Neuronal stem cell (in vitro differentiated cells): ENCODE measurements around the gene RASGRF2. TPM values are rescaled to one million over a fixed set of nuclear protein-coding genes. Genes with fewer than 3 reads are reported as not detected.

Source experiments
- DNase-seq: peaks from one replicate; pipeline ENCODE4 v3.0.0-alpha.2; 2013; ENCODE audit warnings: low spot score
- H2AFZ ChIP-seq: one replicate; pipeline ENCODE4 v1.6.1; 2013; ENCODE audit warnings: mild to moderate bottlenecking, low read length, inconsistent platforms
- H2AK5ac ChIP-seq: 2 replicates; pipeline ENCODE4 v1.6.1; 2013; ENCODE audit warnings: low read depth, mild to moderate bottlenecking, inconsistent platforms, low read length, moderate library complexity, mixed read lengths
- H2BK120ac ChIP-seq: 2 replicates; pipeline ENCODE4 v1.6.1; 2013; ENCODE audit warnings: low read depth, mild to moderate bottlenecking, inconsistent platforms, low read length, moderate library complexity, mixed read lengths
- H2BK12ac ChIP-seq: one replicate; pipeline ENCODE4 v1.6.1; 2013; ENCODE audit warnings: low read length, inconsistent platforms
- H2BK15ac ChIP-seq: 2 replicates; pipeline ENCODE4 v1.6.1; 2013; ENCODE audit warnings: mild to moderate bottlenecking, low read length, inconsistent platforms, mixed read lengths
- H2BK5ac ChIP-seq: one replicate; pipeline ENCODE4 v1.6.1; 2013; ENCODE audit warnings: inconsistent platforms, mild to moderate bottlenecking, low read length, moderate library complexity
- H3K14ac ChIP-seq: one replicate; pipeline ENCODE4 v1.6.1; 2013; ENCODE audit warnings: low read length, inconsistent platforms
- H3K18ac ChIP-seq: 2 replicates; pipeline ENCODE4 v1.6.1; 2013; ENCODE audit warnings: low read length, inconsistent platforms
- H3K23ac ChIP-seq: 2 replicates; pipeline ENCODE4 v1.6.1; 2013; ENCODE audit warnings: low read depth, mild to moderate bottlenecking, mixed read lengths, low read length, inconsistent platforms; ENCODE audit not compliant: poor library complexity
- H3K27ac ChIP-seq: replicated peaks from 3 replicates; pipeline ENCODE4 v1.5.1; 2013; ENCODE audit warnings: low read length, inconsistent platforms
- H3K27me3 ChIP-seq, 3 experiments: 2 replicates each; pipeline ENCODE4 v1.6.1; 2013; ENCODE audit warnings: low read length in 3 of 3, mild to moderate bottlenecking in 2 of 3, inconsistent platforms in 1 of 3, low read depth in 1 of 3, mixed read lengths in 1 of 3, moderate library complexity in 1 of 3; ENCODE audit not compliant: control insufficient read depth in 3 of 3, insufficient read depth in 3 of 3
- H3K36me3 ChIP-seq, 2 donors: replicated peaks in 1 of 2; 2 replicates each; pipeline ENCODE4 v1.6.1; 2013; ENCODE audit warnings: low read length in 2 of 2; ENCODE audit not compliant: control insufficient read depth in 2 of 2, insufficient read depth in 2 of 2
- H3K4ac ChIP-seq: 2 replicates; pipeline ENCODE4 v1.6.1; 2013; ENCODE audit warnings: inconsistent platforms, mild to moderate bottlenecking, low read length, moderate library complexity
- H3K4me1 ChIP-seq, 2 donors: 1 replicate in 1 of 2; 2 replicates in 1 of 2; pipeline ENCODE4 v1.6.1; 2013; ENCODE audit warnings: low read length in 2 of 2, low read depth in 1 of 2; ENCODE audit not compliant: control insufficient read depth in 2 of 2, insufficient read depth in 1 of 2
- H3K4me2 ChIP-seq: one replicate; pipeline ENCODE4 v1.6.1; 2013; ENCODE audit warnings: mild to moderate bottlenecking, low read length, inconsistent platforms; ENCODE audit not compliant: insufficient read depth, poor library complexity, severe bottlenecking
- H3K4me3 ChIP-seq, 2 donors: 2 replicates each; pipeline ENCODE4 v1.5.1; 2013; ENCODE audit warnings: low read length in 2 of 2, mild to moderate bottlenecking in 2 of 2, inconsistent platforms in 1 of 2, moderate library complexity in 1 of 2
- H3K79me1 ChIP-seq: one replicate; pipeline ENCODE4 v1.6.1; 2013; ENCODE audit warnings: low read depth, mild to moderate bottlenecking, inconsistent platforms, low read length, moderate library complexity
- H3K9ac ChIP-seq: one replicate; pipeline ENCODE4 v1.6.1; 2013; ENCODE audit warnings: mild to moderate bottlenecking, low read depth, low read length, inconsistent platforms; ENCODE audit not compliant: poor library complexity
- H3K9me3 ChIP-seq, 2 donors: replicated peaks in 1 of 2; 2 replicates each; pipeline versions ENCODE3 to v1.6.1; 2013; ENCODE audit warnings: low read length in 2 of 2, mild to moderate bottlenecking in 2 of 2, inconsistent platforms in 1 of 2, low read depth in 1 of 2, mixed read lengths in 1 of 2, moderate library complexity in 1 of 2; ENCODE audit not compliant: control insufficient read depth in 2 of 2, insufficient read depth in 1 of 2
- H4K8ac ChIP-seq: one replicate; pipeline ENCODE4 v1.6.1; 2013; ENCODE audit warnings: low read depth, mild to moderate bottlenecking, inconsistent platforms, low read length, moderate library complexity
- H4K91ac ChIP-seq: one replicate; pipeline ENCODE4 v1.6.1; 2013; ENCODE audit warnings: low read length, low read depth, mild to moderate bottlenecking, inconsistent platforms; ENCODE audit not compliant: poor library complexity
- WGBS, 2 donors: extraction: QIAGEN DNeasy Blood & Tissue Kit; methylation state at CpG; one replicate each; pipeline ENCODE4 v1.1.7; 2013; ENCODE audit warnings: missing lambda C conversion rate in 2 of 2, mixed read lengths in 1 of 2; ENCODE audit not compliant: insufficient read length in 2 of 2, insufficient replicate concordance in 1 of 2; ENCODE audit errors: extremely low coverage in 2 of 2; 5-methylcytosine and 5-hydroxymethylcytosine counted together
- polyA plus RNA-seq, 2 experiments: library from polyadenylated mRNA; stranded (reverse); fragments of 200-250 nt; gene quantifications; one replicate each; pipeline ENCODE4 v1.2.3, GENCODE V29; 2013

The RASGRF2 gene, protein sequence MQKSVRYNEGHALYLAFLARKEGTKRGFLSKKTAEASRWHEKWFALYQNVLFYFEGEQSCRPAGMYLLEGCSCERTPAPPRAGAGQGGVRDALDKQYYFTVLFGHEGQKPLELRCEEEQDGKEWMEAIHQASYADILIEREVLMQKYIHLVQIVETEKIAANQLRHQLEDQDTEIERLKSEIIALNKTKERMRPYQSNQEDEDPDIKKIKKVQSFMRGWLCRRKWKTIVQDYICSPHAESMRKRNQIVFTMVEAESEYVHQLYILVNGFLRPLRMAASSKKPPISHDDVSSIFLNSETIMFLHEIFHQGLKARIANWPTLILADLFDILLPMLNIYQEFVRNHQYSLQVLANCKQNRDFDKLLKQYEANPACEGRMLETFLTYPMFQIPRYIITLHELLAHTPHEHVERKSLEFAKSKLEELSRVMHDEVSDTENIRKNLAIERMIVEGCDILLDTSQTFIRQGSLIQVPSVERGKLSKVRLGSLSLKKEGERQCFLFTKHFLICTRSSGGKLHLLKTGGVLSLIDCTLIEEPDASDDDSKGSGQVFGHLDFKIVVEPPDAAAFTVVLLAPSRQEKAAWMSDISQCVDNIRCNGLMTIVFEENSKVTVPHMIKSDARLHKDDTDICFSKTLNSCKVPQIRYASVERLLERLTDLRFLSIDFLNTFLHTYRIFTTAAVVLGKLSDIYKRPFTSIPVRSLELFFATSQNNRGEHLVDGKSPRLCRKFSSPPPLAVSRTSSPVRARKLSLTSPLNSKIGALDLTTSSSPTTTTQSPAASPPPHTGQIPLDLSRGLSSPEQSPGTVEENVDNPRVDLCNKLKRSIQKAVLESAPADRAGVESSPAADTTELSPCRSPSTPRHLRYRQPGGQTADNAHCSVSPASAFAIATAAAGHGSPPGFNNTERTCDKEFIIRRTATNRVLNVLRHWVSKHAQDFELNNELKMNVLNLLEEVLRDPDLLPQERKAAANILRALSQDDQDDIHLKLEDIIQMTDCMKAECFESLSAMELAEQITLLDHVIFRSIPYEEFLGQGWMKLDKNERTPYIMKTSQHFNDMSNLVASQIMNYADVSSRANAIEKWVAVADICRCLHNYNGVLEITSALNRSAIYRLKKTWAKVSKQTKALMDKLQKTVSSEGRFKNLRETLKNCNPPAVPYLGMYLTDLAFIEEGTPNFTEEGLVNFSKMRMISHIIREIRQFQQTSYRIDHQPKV (N-terminal part only)
- polyA plus RNA-seq (2013, experiment 1 of 2) = 0.03 TPM
- 0.03 TPM for polyA plus RNA-seq (2013, experiment 2 of 2)

DNA sequence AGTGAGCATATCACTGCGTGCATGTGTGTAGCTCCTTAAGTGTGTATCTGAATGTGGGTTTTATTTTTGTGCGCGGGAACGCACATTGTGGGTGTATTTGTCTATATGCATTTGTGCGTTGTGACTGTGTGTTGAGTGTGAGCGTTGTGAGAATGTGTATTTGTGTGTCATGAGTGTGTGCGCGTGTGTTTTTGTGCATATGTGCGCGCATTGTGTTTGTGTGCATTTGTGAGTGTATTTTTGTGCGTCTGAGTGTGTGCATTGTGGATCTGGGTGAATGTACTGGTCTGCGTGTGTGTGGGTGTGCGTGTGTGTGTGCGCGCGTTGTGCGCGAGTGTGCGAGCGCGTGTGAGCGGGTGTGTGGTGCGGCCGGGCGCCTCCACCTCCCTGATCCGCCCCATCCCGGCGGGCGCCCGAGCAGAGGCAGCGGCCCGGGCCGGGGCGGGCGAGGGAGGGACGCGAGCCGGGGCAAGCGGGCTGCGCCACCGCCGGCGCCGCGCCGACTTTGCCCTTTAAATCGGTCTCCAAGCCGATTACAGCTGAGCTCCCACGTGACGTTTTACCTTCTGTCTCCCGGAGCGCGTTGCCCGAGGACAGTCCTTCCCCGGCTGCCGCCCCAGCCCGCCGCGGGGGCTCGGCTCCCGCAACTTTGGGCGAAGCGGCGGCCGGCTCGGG is at the start of gene RASGRF2:
TSS of gene RASGRF2 (plus strand) at position 596 of the 675 bp plus-strand sequence. CDS start 376 bp downstream, outside the sequence.
- Histone ChIP-seq H2BK15ac (no peak within 1 kb of the TSS), H3K4me1 (peaks cover 5 to 8% of the 10 kb centered on the region in 2 donors), H3K14ac (peak within 1 kb of the TSS; percentile 60), H4K8ac (no peak within 1 kb of the TSS), H3K4ac (no peak within 1 kb of the TSS), H2AFZ (peak within 1 kb of the TSS; percentile 75), H3K9me3 (no peaks in the 10 kb centered on the region), H3K9ac (peak within 1 kb of the TSS; percentile 64), H4K91ac (no peak within 1 kb of the TSS), H2AK5ac (no peak within 1 kb of the TSS), H2BK5ac (no peak within 1 kb of the TSS), H3K18ac (peak within 1 kb of the TSS; percentile 45), H3K27ac (no peak within 1 kb of the TSS), H3K79me1 (no peaks in the 10 kb centered on the region), H3K4me2 (peak within 1 kb of the TSS; percentile 73), H3K36me3 (no peaks in the 10 kb centered on the region), H3K27me3 (peaks cover 14 to 96% (median 40%) of the 10 kb centered on the region in 3 experiments), H3K4me3 (peak within 1 kb of the TSS; percentile 16 to 76), H2BK12ac (no peak within 1 kb of the TSS), H3K23ac (peak within 1 kb of the TSS; percentile 34), H2BK120ac (no peak within 1 kb of the TSS)
- peak; percentile 49 for DNase-seq
- WGBS, 2 donors = no CpG with 5 or more reads among the region's 66 CpGs

DNA sequence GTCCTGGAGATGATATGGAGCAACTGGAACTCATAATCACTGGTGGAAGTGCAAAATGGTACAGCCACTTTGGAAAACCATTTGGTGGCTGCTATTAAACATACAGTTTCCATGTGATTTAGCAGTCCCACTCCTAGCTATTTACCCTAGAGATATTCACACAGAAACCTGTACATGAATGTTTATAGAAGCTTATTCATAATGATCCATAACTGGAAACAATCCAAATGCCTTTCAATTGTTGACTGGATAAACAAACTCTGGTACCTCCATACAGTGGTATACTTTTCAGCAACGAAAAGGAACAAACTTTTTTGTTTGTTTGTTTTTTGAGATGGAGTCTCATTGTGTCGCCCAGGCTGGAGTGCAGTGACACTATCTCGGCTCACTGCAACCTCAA is 47.7 kb upstream of the RASGRF2 start:
- Histone ChIP-seq H2AK5ac (no peak overlapping the region), H2BK120ac (no peak overlapping the region), H3K27me3 (no peaks in the 10 kb centered on the region), H4K91ac (no peak overlapping the region), H2AFZ (no peak overlapping the region), H3K4me2 (no peak overlapping the region), H3K18ac (no peak overlapping the region), H3K36me3 (no peaks in the 10 kb centered on the region), H3K9me3 (no peaks in the 10 kb centered on the region), H3K9ac (no peak overlapping the region), H2BK5ac (no peak overlapping the region), H3K4me3 (no peak overlapping the region), H2BK15ac (no peak overlapping the region), H4K8ac (no peak overlapping the region), H3K27ac (no peak overlapping the region), H2BK12ac (no peak overlapping the region), H3K4ac (no peak overlapping the region), H3K4me1 (no peaks in the 10 kb centered on the region), H3K14ac (no peak overlapping the region), H3K23ac (no peak overlapping the region), H3K79me1 (no peaks in the 10 kb centered on the region)
- DNase-seq = no peak
- no CpG with 5 or more reads among the region's 3 CpGs for WGBS, 2 donors

DNA sequence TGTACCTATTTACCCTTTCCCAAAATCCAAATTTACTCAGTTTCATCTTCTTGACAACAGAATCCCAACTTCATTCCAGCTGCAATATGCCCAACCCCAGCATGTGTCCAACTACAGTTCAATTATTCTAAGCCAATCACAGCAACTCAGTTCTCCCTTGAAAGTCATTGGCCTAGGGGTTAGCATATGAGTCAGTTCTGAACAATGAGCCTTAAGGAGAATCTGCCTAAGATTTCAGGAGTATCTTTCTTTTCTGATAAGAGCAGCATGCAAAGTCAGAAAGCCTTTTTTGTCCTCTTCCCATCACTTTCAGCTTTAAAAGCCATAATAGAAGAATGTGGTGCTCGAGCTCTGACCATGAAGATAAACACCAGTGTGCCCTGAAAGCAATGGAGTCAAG is 44.4 kb upstream of the RASGRF2 start:
- H3K9me3 ChIP-seq = no peaks in the 10 kb centered on the region
- no peaks in the 10 kb centered on the region for H3K4me1 ChIP-seq
- no peak overlapping the region for H3K9ac ChIP-seq
- no peaks in the 10 kb centered on the region for H3K79me1 ChIP-seq
- H3K36me3 ChIP-seq = no peaks in the 10 kb centered on the region
- H2BK120ac ChIP-seq = no peak overlapping the region
- no peak overlapping the region for H4K8ac ChIP-seq
- H4K91ac ChIP-seq = no peak overlapping the region
- no peak overlapping the region for H2AFZ ChIP-seq
- no peak overlapping the region for H3K27ac ChIP-seq
- H3K27me3 ChIP-seq = no peaks in the 10 kb centered on the region
- no peak overlapping the region for H3K18ac ChIP-seq
- H3K4me3 ChIP-seq = no peak overlapping the region
- H3K23ac ChIP-seq = no peak overlapping the region
- no peak overlapping the region for H3K4me2 ChIP-seq
- no peak overlapping the region for H3K4ac ChIP-seq
- no peak for DNase-seq
- no peak overlapping the region for H2BK12ac ChIP-seq
- no peak overlapping the region for H3K14ac ChIP-seq
- no peak overlapping the region for H2BK15ac ChIP-seq
- no peak overlapping the region for H2BK5ac ChIP-seq
- no CpG with 5 or more reads among the region's 1 CpG for WGBS, 2 donors
- H2AK5ac ChIP-seq = no peak overlapping the region
